Measurements from ENCODE around the gene ADM2. TPM values are rescaled to one million over a fixed set of nuclear protein-coding genes. Genes with fewer than 3 reads are reported as not detected.

ADM2 gene
- total RNA-seq, 1 experiment from 2014 or later = 13.6 TPM

DNA sequence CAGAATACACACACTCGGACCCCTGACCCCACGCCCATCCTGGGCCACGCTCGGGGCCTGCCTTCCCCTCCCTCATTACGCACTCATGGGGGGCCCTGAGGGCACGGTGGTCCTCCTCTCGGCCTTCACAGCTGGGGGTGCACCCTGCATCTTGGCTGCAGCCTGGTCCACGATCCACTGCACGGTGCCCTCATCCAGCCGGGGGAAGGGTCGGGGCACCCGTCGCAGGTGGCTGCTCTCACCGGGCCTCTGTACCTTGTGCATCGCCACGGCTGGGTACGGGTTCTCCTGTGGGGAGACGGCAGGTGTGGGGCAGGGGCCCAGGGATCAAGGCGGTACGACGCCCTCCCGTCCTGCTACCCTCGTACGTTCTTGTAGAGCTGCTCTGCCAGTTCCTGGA is 16.9 kb upstream of the ADM2 start:
- Mint-ChIP-seq H3K9me3 (ENCODE audit: low read depth, unreplicated experiment) (no peaks in the 10 kb centered on the region), H3K27me3 (ENCODE audit: unreplicated experiment) (no peaks in the 10 kb centered on the region), H3K4me3 (ENCODE audit: low read depth, unreplicated experiment) (no peak overlapping the region), H3K36me3 (ENCODE audit: insufficient read depth, unreplicated experiment) (peaks cover 63% of the 10 kb centered on the region), H3K4me1 (ENCODE audit: low read depth, unreplicated experiment) (peaks cover 8% of the 10 kb centered on the region), H3K27ac (ENCODE audit: unreplicated experiment) (no peak overlapping the region)
- DNase-seq = no peak
- TF ChIP-seq, protein P1, sequence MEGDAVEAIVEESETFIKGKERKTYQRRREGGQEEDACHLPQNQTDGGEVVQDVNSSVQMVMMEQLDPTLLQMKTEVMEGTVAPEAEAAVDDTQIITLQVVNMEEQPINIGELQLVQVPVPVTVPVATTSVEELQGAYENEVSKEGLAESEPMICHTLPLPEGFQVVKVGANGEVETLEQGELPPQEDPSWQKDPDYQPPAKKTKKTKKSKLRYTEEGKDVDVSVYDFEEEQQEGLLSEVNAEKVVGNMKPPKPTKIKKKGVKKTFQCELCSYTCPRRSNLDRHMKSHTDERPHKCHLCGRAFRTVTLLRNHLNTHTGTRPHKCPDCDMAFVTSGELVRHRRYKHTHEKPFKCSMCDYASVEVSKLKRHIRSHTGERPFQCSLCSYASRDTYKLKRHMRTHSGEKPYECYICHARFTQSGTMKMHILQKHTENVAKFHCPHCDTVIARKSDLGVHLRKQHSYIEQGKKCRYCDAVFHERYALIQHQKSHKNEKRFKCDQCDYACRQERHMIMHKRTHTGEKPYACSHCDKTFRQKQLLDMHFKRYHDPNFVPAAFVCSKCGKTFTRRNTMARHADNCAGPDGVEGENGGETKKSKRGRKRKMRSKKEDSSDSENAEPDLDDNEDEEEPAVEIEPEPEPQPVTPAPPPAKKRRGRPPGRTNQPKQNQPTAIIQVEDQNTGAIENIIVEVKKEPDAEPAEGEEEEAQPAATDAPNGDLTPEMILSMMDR (IDR thresholded peaks at IDR 0.05; ENCODE audit: unreplicated experiment) = no peak
- CTCF ChIA-PET = interaction anchor here (0.5 kb wide), 1 partner anchor 315 kb away, joined by 3 read pairs; no protein-coding TSS in a partner anchor
- TSS peak; percentile 27 for BruUV-seq (replicated peaks)
- intact Hi-C loops (cut with micrococcal nuclease; ENCODE audit: unreplicated experiment) = no loop called here

DNA sequence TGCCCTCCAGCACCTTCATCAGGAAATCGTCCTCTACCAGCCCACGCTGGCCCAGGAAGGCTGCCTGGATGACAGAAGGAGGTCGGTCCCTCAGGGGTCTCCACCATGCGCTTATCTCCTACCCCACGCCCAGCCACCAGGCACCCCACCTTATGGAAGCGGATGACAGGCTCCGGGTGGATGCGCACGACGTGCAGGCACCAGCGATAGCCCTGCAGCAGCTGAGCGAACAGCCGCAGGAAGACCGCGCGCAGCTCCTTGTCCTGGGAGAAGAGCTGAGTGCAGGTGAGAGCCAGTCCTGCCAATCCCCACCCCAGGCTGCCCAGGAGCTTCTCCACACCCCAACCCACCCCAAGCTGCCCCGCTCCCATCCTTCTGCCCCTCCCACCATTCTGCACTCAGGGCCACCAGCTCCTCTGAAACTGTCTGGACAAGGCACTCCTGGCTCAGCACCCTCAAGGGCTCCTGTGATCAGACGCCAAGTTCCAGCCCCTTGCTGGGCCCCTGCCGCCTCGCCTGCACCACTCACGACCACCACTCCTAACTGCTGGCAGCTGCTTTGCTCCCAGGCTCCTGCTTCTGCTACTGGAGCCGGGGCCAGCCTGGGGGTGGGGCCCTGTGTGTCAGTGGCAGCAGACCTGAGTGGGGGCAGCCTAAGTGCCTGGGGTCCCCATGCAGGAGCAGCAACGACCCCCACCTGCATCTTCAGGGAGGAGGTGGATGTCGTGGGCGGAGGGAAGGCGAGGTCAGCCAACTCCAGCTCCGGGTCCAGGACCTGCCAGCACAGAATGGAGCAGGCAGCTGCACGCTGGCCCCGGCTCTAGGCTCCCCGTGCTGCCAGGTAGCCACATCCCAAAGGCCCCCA is 16.0 kb upstream of the ADM2 start:
- CTCF ChIA-PET = interaction anchor here (0.5 kb wide), 1 partner anchor 315 kb away, joined by 3 read pairs; no protein-coding TSS in a partner anchor
- no peaks in the 10 kb centered on the region for H3K9me3 Mint-ChIP-seq (ENCODE audit: low read depth, unreplicated experiment)
- TF ChIP-seq, protein P1 (IDR thresholded peaks at IDR 0.05; ENCODE audit: unreplicated experiment) = no peak
- no TSS peak for BruUV-seq (replicated peaks)
- peaks cover 69% of the 10 kb centered on the region for H3K36me3 Mint-ChIP-seq (ENCODE audit: insufficient read depth, unreplicated experiment)
- intact Hi-C loops (cut with micrococcal nuclease; ENCODE audit: unreplicated experiment) = no loop called here
- no peaks in the 10 kb centered on the region for H3K27me3 Mint-ChIP-seq (ENCODE audit: unreplicated experiment)
- H3K4me1 Mint-ChIP-seq (ENCODE audit: low read depth, unreplicated experiment) = peaks cover 11% of the 10 kb centered on the region
- H3K4me3 Mint-ChIP-seq (ENCODE audit: low read depth, unreplicated experiment) = no peak overlapping the region
- no peak for DNase-seq
- no peak overlapping the region for H3K27ac Mint-ChIP-seq (ENCODE audit: unreplicated experiment)

DNA sequence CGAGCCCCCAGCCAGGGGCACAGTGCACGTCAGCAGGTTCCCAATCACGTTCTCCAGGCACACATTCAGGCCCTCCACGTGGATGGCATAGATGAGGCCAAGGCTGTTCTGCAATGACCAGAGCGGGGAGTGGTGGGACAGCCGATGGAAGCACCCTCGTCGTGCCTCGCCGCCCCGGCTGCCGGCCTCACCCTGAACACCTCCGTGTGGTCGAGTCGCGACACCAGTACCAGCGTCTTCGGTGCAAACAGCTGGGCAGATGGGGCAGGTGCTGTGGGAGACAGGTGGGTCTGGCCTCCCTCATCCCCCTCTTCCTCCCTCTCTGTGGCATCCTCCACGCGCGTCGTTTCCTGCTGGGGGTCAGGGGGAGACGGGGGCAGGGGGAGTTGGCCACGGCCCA is 14.0 kb upstream of the ADM2 start:
- H3K4me1 Mint-ChIP-seq (ENCODE audit: low read depth, unreplicated experiment) = peaks cover 23% of the 10 kb centered on the region

DNA sequence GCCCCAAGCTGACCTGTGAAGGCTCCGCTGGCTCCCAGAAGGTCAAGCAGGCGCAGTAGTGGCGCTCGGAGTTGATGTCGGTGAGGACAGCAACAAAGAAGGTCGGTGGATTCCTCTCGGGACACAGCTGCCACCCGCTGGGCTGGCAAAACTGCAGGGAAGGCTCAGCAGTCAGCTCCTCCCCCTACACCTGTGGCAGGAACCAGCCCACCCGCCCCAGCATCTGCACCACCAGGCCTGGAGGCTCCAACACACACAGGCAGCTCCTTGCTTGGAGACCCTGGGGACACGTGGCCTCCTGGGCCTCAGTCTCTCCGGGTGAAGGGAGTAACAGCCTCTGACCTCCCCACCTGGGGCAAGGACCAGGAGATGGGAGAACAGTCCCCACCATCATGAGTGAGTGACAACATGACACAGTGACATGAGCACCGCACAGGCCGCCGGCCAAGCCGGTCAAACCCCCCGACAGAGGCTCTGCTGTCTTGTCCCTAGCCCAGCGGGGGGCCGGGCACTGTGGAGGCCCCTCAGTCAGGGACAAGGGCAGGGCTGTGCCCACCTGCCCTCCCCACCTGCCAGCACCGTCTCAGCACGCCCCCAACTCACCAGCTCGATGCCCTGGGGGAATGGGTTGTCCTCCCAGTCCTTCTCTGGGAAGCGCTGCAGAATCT is 13.4 kb upstream of the ADM2 start:
- Mint-ChIP-seq H3K4me3 (ENCODE audit: low read depth, unreplicated experiment) (no peak overlapping the region), H3K27me3 (ENCODE audit: unreplicated experiment) (no peaks in the 10 kb centered on the region), H3K36me3 (ENCODE audit: insufficient read depth, unreplicated experiment) (peaks cover 72% of the 10 kb centered on the region), H3K4me1 (ENCODE audit: low read depth, unreplicated experiment) (peaks cover 29% of the 10 kb centered on the region), H3K9me3 (ENCODE audit: low read depth, unreplicated experiment) (no peaks in the 10 kb centered on the region), H3K27ac (ENCODE audit: unreplicated experiment) (no peak overlapping the region)
- no TSS peak for BruUV-seq (replicated peaks)
- TF ChIP-seq, protein P1 (IDR thresholded peaks at IDR 0.05; ENCODE audit: unreplicated experiment) = no peak
- intact Hi-C loops (cut with micrococcal nuclease; ENCODE audit: unreplicated experiment) = no loop called here
- DNase-seq = no peak
- CTCF ChIA-PET = no interaction called here

More for the DNA sequence above, 14.0 kb upstream of the ADM2 start:
- CTCF ChIA-PET = no interaction called here
- no peak overlapping the region for H3K4me3 Mint-ChIP-seq (ENCODE audit: low read depth, unreplicated experiment)
- H3K27me3 Mint-ChIP-seq (ENCODE audit: unreplicated experiment) = no peaks in the 10 kb centered on the region
- peaks cover 72% of the 10 kb centered on the region for H3K36me3 Mint-ChIP-seq (ENCODE audit: insufficient read depth, unreplicated experiment)
- no peak for DNase-seq
- no peak overlapping the region for H3K27ac Mint-ChIP-seq (ENCODE audit: unreplicated experiment)
- TF ChIP-seq, protein P1 (IDR thresholded peaks at IDR 0.05; ENCODE audit: unreplicated experiment) = no peak
- intact Hi-C loops (cut with micrococcal nuclease; ENCODE audit: unreplicated experiment) = no loop called here
- H3K9me3 Mint-ChIP-seq (ENCODE audit: low read depth, unreplicated experiment) = no peaks in the 10 kb centered on the region
- no TSS peak for BruUV-seq (replicated peaks)
